A549 treated with Hydrocortisone at 1 μM for 4 hours (cell line): Measurements from ENCODE around the gene SF3B4. TPM values are rescaled to one million over a fixed set of nuclear protein-coding genes. Genes with fewer than 3 reads are reported as not detected.

ENCODE experiments used
- total RNA-seq: library from RNA; stranded (reverse); fragments of 200-300 nt; extraction: Qiagen RNA extraction; gene quantifications from 5 replicates; pipeline ENCODE4 v1.2.3, GENCODE V29; 2022

SF3B4 gene
- total RNA-seq, result 124 to 137 TPM (median 126 TPM) in 5 replicates

GRCh38 chr1:149927563-149928400 lies at the start of gene SF3B4:
TSS of gene SF3B4 (minus strand) at chr1:149927803. CDS start at chr1:149927759, 44 bp downstream.

GRCh38 chr1:149936170-149936991 lies 8.8 kb upstream of the SF3B4 start, which contains the start of gene MTMR11:
TSS of gene MTMR11 (minus strand) at chr1:149936879. CDS start at chr1:149936647, 232 bp downstream.

GRCh38 chr1:149917571-149918144 lies 9.9 kb downstream of the SF3B4 start, which contains the start of gene SV2A:
TSS of gene SV2A (minus strand) at chr1:149917844. CDS start at chr1:149913840, 4,004 bp downstream.

GRCh38 chr1:149899460-149900284 lies 27.9 kb downstream of the SF3B4 start, which contains the start of gene BOLA1:
TSS of gene BOLA1 (plus strand) at chr1:149899568. CDS start at chr1:149900060, 492 bp downstream.

Other genes with a start within 250 kb of the SF3B4 start
- gene FCGR1A, start 145.1 kb downstream of the SF3B4 start, total RNA-seq, result not detected in 5 replicates
- 17.9 to 24.2 TPM (median 22.7 TPM) in 5 replicates for gene BOLA1, start 28.2 kb downstream of the SF3B4 start, total RNA-seq
- 0.09 to 0.15 TPM (median 0.09 TPM) in 5 replicates for gene SV2A, start 10.0 kb downstream of the SF3B4 start, total RNA-seq
- 6.3 to 8.1 TPM (median 7.2 TPM) in 5 replicates for gene MTMR11, start 9.1 kb upstream of the SF3B4 start, total RNA-seq
- gene OTUD7B, start 82.9 kb upstream of the SF3B4 start, total RNA-seq, result 8.7 to 13.3 TPM (median 12.0 TPM) in 5 replicates
- 15.5 to 17.9 TPM (median 16.7 TPM) in 5 replicates for gene VPS45, start 140.0 kb upstream of the SF3B4 start, total RNA-seq
- 5.6 to 7.7 TPM (median 6.3 TPM) in 5 replicates for gene PLEKHO1, start 222.1 kb upstream of the SF3B4 start, total RNA-seq